ENCODE data around the gene GPR143.

Gene GPR143

DNA sequence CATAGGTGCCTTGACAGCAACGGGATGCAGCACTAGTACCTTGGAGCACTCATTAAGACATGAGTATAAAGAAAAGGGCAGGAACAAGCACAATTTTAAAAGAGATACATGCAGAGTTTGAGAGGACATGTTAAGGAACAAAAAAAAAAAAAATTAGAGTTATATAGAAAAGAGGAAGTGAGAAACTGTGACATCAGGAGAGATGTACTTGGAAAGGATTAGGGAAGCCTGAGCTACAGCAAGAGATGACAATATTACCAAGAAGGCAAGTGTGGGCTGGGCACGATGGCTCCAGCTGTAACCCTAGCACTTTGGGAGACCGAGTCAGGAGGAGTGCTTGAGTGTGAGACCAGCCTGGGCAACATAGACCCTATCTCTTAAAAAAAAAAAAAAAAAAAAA is 37.4 kb downstream of the GPR143 start:
- POLR2A ChIA-PET, result no interaction called here
- CTCF ChIA-PET, result interaction anchor here (0.7 kb wide), 1 partner anchor 250 kb away, joined by 3 read pairs; no protein-coding TSS in a partner anchor

DNA sequence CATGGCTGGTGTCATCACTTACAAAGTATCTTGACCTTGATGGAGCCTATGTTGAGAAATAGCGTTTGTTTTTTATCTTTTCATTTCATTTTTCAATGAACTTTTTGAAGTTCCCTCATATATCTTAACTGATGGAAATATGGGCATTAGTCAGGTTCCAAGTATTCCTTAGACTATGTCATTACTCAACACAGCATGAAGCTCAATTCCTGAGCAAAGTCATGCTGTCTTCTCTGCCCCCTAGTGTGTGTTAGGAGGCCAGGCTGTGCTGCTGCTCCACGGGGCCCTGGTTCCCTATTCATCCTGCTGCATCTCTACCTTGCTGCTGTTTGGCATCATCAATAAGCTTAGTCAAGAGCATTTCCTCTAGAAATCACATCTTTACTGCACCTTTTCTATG is 40.9 kb downstream of the GPR143 start:
- TF ChIP-seq ZNF174 (tag by site-specific recombination; IDR thresholded peaks at IDR 0.05) (no peak), MZF1 (tag by site-specific recombination; IDR thresholded peaks at IDR 0.05; ENCODE audit: borderline replicate concordance) (no peak), ZNF585B (tag by site-specific recombination; IDR thresholded peaks at IDR 0.05) (no peak), BCL11B (tag by site-specific recombination; IDR thresholded peaks at IDR 0.05; ENCODE audit: low read depth) (no peak), HOXC10 (CRISPR knock-in tag; IDR thresholded peaks at IDR 0.05) (no peak), SP3 (tag by site-specific recombination; IDR thresholded peaks at IDR 0.05) (no peak), ZNF121 (tag by site-specific recombination; IDR thresholded peaks at IDR 0.05) (no peak), ZFP69B (tag by site-specific recombination; IDR thresholded peaks at IDR 0.05) (no peak), YY2 (tag by site-specific recombination; IDR thresholded peaks at IDR 0.05) (no peak)
- TF ChIP-seq, protein P1, sequence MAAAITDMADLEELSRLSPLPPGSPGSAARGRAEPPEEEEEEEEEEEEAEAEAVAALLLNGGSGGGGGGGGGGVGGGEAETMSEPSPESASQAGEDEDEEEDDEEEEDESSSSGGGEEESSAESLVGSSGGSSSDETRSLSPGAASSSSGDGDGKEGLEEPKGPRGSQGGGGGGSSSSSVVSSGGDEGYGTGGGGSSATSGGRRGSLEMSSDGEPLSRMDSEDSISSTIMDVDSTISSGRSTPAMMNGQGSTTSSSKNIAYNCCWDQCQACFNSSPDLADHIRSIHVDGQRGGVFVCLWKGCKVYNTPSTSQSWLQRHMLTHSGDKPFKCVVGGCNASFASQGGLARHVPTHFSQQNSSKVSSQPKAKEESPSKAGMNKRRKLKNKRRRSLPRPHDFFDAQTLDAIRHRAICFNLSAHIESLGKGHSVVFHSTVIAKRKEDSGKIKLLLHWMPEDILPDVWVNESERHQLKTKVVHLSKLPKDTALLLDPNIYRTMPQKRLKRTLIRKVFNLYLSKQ (tag by site-specific recombination; IDR thresholded peaks at IDR 0.05; ENCODE audit: borderline replicate concordance), result no peak
- Histone ChIP-seq H3K27ac (ENCODE audit: extremely low read depth, low read depth, low read length) (no peak overlapping the region), H3K9me3 (ENCODE audit: control insufficient read depth, insufficient read depth, low read depth, low read length) (no peaks in the 10 kb centered on the region), H3K4me3 (ENCODE audit: low read depth, low read length) (no peak overlapping the region), H3K36me3 (ENCODE audit: control insufficient read depth in 2 of 2, insufficient read depth in 1 of 2, low read length in 2 of 2) (peaks cover 0 to 9% of the 10 kb centered on the region in 2 experiments; a peak in 1 of 3 replicates), H3K4me1 (ENCODE audit: control insufficient read depth, insufficient read depth, low read length) (no peaks in the 10 kb centered on the region)
- ChIA-PET POLR2A (no interaction called here), CTCF (no interaction called here)

More for the DNA sequence above, 37.4 kb downstream of the GPR143 start:
- Histone ChIP-seq H3K4me1 (ENCODE audit: control insufficient read depth, insufficient read depth, low read length) (no peaks in the 10 kb centered on the region), H3K4me3 (ENCODE audit: low read depth, low read length) (no peak overlapping the region), H3K27ac (ENCODE audit: extremely low read depth, low read depth, low read length) (no peak overlapping the region), H3K36me3 (ENCODE audit: control insufficient read depth in 2 of 2, insufficient read depth in 1 of 2, low read length in 2 of 2) (no peaks in the 10 kb centered on the region), H3K9me3 (ENCODE audit: control insufficient read depth, insufficient read depth, low read depth, low read length) (no peaks in the 10 kb centered on the region)
- no peak for TF ChIP-seq ZNF843 (tag by site-specific recombination; IDR thresholded peaks at IDR 0.05)
- TF ChIP-seq IKZF3 (tag by site-specific recombination; IDR thresholded peaks at IDR 0.05), result no peak
- no peak for TF ChIP-seq ZNF544 (tag by site-specific recombination; IDR thresholded peaks at IDR 0.05)
- TF ChIP-seq ZNF19 (tag by site-specific recombination; IDR thresholded peaks at IDR 0.05; ENCODE audit: low read depth), result no peak
- TF ChIP-seq SETDB1 (IDR thresholded peaks at IDR 0.05; ENCODE audit: insufficient read length, low read length), result no peak

DNA sequence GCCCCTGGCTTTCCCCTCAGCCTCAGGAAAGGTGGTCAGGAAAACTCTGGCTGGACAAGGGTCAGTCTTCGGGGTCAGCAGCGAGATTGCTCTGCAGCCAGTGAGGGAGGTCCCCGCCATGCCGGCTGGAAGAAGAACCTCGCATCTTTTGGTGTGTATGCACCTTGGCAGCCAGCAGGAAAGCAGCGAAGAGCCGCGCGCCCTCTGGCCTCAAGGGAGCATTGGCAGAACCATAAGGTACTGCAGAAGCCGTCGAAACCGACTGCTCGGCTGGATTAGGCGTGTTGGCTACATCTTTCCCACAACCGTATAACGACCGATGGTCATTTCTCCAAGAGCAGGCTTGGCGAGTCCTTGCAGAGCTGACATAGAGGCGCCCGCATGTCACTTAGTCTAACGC is 48.3 kb downstream of the GPR143 start:
- H3K9me3 ChIP-seq (ENCODE audit: control insufficient read depth, insufficient read depth, low read depth, low read length), result no peaks in the 10 kb centered on the region
- peaks cover 0 to 78% of the 10 kb centered on the region in 2 experiments; a peak in 1 of 3 replicates for H3K36me3 ChIP-seq (ENCODE audit: control insufficient read depth in 2 of 2, insufficient read depth in 1 of 2, low read length in 2 of 2)
- no peak overlapping the region for H3K27ac ChIP-seq (ENCODE audit: extremely low read depth, low read depth, low read length)
- ChIA-PET POLR2A (no interaction called here), CTCF (no interaction called here)
- TF ChIP-seq ZNF776 (tag by site-specific recombination; IDR thresholded peaks at IDR 0.05; ENCODE audit: borderline replicate concordance), result no peak
- TF ChIP-seq ZNF560 (tag by site-specific recombination; IDR thresholded peaks at IDR 0.05; ENCODE audit: borderline replicate concordance), result no peak
- no peak for TF ChIP-seq SALL2 (tag by site-specific recombination; IDR thresholded peaks at IDR 0.05; ENCODE audit: borderline replicate concordance)
- TF ChIP-seq, protein P2, sequence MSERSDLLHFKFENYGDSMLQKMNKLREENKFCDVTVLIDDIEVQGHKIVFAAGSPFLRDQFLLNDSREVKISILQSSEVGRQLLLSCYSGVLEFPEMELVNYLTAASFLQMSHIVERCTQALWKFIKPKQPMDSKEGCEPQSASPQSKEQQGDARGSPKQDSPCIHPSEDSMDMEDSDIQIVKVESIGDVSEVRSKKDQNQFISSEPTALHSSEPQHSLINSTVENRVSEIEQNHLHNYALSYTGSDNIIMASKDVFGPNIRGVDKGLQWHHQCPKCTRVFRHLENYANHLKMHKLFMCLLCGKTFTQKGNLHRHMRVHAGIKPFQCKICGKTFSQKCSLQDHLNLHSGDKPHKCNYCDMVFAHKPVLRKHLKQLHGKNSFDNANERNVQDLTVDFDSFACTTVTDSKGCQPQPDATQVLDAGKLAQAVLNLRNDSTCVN (tag by site-specific recombination; optimal IDR thresholded peaks at IDR 0.05), result no peak
- no peak for TF ChIP-seq ZNF658 (tag by site-specific recombination; IDR thresholded peaks at IDR 0.05)
- TF ChIP-seq ZNF10 (tag by site-specific recombination; IDR thresholded peaks at IDR 0.05), result no peak
- TF ChIP-seq ZNF221 (tag by site-specific recombination; IDR thresholded peaks at IDR 0.05; ENCODE audit: borderline replicate concordance), result no peak
- no peak for TF ChIP-seq ZNF843 (tag by site-specific recombination; IDR thresholded peaks at IDR 0.05)
- no peak for TF ChIP-seq BCL11B (tag by site-specific recombination; IDR thresholded peaks at IDR 0.05; ENCODE audit: low read depth)
- TF ChIP-seq, protein P3, sequence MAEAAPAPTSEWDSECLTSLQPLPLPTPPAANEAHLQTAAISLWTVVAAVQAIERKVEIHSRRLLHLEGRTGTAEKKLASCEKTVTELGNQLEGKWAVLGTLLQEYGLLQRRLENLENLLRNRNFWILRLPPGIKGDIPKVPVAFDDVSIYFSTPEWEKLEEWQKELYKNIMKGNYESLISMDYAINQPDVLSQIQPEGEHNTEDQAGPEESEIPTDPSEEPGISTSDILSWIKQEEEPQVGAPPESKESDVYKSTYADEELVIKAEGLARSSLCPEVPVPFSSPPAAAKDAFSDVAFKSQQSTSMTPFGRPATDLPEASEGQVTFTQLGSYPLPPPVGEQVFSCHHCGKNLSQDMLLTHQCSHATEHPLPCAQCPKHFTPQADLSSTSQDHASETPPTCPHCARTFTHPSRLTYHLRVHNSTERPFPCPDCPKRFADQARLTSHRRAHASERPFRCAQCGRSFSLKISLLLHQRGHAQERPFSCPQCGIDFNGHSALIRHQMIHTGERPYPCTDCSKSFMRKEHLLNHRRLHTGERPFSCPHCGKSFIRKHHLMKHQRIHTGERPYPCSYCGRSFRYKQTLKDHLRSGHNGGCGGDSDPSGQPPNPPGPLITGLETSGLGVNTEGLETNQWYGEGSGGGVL (tag by site-specific recombination; IDR thresholded peaks at IDR 0.05), result no peak
- no peak for TF ChIP-seq HOXC10 (CRISPR knock-in tag; IDR thresholded peaks at IDR 0.05)
- no peak for TF ChIP-seq ZSCAN16 (tag by site-specific recombination; IDR thresholded peaks at IDR 0.05)
- H3K4me3 ChIP-seq (ENCODE audit: low read depth, low read length), result no peak overlapping the region
- no peaks in the 10 kb centered on the region for H3K4me1 ChIP-seq (ENCODE audit: control insufficient read depth, insufficient read depth, low read length)

Measured in HEK293 (cell line).